AG09309 (cell line): Measurements from ENCODE around the gene PIK3IP1.

Experiments used
- DNase-seq: peaks from one replicate; pipeline ENCODE4 v3.0.0-alpha.2; 2010; ENCODE audit warnings: low read depth
- H3K4me3 ChIP-seq: 2 replicates; pipeline ENCODE4 v1.5.1; 2011; ENCODE audit warnings: mild to moderate bottlenecking, low read depth, low read length, moderate library complexity; ENCODE audit not compliant: control insufficient read depth
- TF ChIP-seq, protein P1 (sequence below): IDR thresholded peaks from 2 replicates; pipeline ENCODE4 v1.5.1; 2011; ENCODE audit warnings: mild to moderate bottlenecking, low read depth, low read length, inconsistent platforms; ENCODE audit not compliant: insufficient read depth, control insufficient read depth; ENCODE audit errors: missing control alignments

Gene PIK3IP1

GRCh38 chr22:31278626-31279326 lies 13.5 kb downstream of the PIK3IP1 start:
- DNase-seq, result no peak
- TF ChIP-seq, protein P1, sequence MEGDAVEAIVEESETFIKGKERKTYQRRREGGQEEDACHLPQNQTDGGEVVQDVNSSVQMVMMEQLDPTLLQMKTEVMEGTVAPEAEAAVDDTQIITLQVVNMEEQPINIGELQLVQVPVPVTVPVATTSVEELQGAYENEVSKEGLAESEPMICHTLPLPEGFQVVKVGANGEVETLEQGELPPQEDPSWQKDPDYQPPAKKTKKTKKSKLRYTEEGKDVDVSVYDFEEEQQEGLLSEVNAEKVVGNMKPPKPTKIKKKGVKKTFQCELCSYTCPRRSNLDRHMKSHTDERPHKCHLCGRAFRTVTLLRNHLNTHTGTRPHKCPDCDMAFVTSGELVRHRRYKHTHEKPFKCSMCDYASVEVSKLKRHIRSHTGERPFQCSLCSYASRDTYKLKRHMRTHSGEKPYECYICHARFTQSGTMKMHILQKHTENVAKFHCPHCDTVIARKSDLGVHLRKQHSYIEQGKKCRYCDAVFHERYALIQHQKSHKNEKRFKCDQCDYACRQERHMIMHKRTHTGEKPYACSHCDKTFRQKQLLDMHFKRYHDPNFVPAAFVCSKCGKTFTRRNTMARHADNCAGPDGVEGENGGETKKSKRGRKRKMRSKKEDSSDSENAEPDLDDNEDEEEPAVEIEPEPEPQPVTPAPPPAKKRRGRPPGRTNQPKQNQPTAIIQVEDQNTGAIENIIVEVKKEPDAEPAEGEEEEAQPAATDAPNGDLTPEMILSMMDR, result no peak
- no peak overlapping the region for H3K4me3 ChIP-seq

DNA sequence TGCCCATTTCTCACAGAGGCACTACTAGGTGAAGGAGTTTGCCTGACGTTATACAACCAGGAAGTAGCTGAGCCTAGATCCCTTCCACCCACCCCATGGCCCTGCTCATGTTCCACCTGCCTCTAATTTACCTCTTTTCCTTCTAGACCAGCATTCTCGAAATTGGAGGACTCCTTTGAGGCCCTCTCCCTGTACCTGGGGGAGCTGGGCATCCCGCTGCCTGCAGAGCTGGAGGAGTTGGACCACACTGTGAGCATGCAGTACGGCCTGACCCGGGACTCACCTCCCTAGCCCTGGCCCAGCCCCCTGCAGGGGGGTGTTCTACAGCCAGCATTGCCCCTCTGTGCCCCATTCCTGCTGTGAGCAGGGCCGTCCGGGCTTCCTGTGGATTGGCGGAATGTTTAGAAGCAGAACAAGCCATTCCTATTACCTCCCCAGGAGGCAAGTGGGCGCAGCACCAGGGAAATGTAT lies 14.1 kb downstream of the PIK3IP1 start:
- TF ChIP-seq, protein P1, result no peak
- H3K4me3 ChIP-seq, result no peak overlapping the region
- DNase-seq, result no peak

GRCh38 chr22:31277741-31278140 lies 14.5 kb downstream of the PIK3IP1 start:
- DNase-seq, result no peak
- H3K4me3 ChIP-seq, result no peak overlapping the region
- TF ChIP-seq, protein P1, result no peak

DNA sequence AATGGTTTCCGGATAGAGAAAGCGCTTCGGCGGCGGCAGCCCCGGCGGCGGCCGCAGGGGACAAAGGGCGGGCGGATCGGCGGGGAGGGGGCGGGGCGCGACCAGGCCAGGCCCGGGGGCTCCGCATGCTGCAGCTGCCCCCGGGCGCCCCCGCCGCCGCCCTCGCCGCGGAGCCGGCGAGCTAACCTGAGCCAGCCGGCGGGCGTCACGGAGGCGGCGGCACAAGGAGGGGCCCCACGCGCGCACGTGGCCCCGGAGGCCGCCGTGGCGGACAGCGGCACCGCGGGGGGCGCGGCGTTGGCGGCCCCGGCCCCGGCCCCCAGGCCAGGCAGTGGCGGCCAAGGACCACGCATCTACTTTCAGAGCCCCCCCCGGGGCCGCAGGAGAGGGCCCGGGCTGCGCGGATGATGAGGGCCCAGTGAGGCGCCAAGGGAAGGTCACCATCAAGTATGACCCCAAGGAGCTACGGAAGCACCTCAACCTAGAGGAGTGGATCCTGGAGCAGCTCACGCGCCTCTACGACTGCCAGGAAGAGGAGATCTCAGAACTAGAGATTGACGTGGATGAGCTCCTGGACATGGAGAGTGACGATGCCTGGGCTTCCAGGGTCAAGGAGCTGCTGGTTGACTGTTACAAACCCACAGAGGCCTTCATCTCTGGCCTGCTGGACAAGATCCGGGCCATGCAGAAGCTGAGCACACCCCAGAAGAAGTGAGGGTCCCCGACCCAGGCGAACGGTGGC lies 15.7 kb downstream of the PIK3IP1 start:
- DNase-seq, result no peak
- TF ChIP-seq, protein P1, result no peak
- no peak overlapping the region for H3K4me3 ChIP-seq

DNA sequence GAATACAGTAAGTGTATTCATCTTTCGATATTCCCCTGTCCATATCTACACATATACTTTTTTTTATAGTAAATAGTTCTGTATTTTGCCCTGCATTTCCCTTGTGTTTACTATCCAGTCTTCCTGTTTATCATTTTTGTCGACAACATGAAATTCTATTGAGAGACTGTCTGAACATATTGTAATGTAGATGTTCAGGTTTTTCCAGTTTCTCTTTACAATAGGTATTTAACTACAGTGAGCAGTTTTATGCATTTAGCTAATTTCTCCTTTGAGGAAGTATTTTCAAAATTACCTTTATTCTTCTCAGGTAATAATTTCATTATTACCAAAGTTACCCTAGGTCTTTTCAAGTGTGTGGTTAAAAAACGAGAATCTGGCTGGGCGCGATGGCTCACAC lies 16.7 kb downstream of the PIK3IP1 start:
- DNase-seq, result no peak
- no peak overlapping the region for H3K4me3 ChIP-seq
- TF ChIP-seq, protein P1, result no peak

- no peak overlapping the region for H3K4me3 ChIP-seq
- TF ChIP-seq, protein P1, result no peak
- DNase-seq, result no peak
Observed at GRCh38 chr22:31275018-31275417, 17.3 kb downstream of the PIK3IP1 start.
